NCI-H1105 (cell line): ENCODE data around the gene ZNF431.
"Not testable (repeated sequence)": the region's sequence is repeated elsewhere in the genome, so short reads cannot be mapped to it uniquely, and the experiment has no call there.

Experiments used
- DNase-seq: peaks from one replicate; lab custom pipeline; 2025; lab: John Stamatoyannopoulos, UW

The ZNF431 gene

DNA sequence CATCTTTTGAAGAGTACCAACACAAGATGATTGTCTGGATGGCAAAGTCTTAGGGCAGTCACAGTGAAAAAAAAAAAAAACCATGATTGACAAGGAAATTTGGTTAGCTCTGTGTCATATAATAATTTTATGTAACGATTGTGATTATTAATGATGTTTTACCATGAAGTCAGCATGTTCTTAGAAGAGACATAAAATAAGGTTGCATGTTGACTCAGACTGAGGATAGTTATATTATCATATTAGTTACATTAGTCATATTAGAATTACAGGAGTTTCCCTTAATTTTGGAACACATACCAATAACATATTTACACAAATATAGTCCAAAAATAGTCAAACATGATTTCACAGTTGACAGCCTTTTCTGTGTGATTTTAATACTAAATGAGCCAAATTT is 5.7 kb downstream of the ZNF431 start:
- no peak for DNase-seq

- DNase-seq: no peak
Measured at GRCh38 chr19:21148681-21149080, 6.8 kb downstream of the ZNF431 start.

DNA sequence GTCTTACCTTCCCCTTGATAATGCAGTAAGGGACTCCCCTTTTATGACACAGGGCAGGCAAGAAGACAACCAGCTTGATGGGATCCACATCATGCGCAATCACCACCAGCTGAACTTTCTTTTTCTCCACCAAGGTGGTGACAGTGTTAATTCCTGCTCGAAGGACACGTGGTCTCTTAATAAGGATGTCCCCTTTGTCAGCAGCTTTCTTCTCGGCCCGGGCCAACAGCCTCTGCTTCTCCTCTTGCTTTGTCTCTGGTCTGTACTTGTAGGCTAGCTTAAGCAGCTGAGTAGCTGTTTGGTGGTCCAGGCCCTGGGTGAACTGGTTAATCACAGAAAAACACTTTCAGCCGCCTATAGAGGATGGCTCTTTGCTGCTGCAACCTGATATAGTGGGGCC is 8.0 kb downstream of the ZNF431 start:
- DNase-seq: no peak

- no peak for DNase-seq
Measured at GRCh38 chr19:21151460-21151859, 9.6 kb downstream of the ZNF431 start.

GRCh38 chr19:21158523-21159135 is 16.8 kb downstream of the ZNF431 start:
- DNase-seq: no peak

DNA sequence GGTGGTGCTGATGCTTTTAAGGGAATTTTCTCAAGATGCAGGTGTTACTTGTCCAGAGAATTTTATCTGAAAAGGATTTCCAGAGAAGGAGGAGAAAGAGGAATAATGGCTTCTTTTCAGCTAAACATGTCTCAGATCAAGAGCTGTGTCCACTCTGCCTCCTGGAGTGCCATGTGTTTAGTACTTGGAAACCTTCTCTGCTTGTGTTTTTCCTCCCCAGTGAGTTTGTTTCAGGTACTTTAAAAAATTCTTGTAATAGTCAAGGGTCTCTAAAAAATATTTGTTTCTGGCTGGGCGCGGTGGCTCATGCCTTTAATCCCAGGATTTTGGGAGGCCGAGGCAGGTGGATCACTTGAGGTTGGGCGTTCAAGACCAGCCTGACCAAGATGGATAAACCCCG is 22.7 kb downstream of the ZNF431 start:
- no peak for DNase-seq

GRCh38 chr19:21166436-21166835 is 24.6 kb downstream of the ZNF431 start:
- DNase-seq: no peak

- DNase-seq: no peak
Measured at GRCh38 chr19:21197590-21198295, 55.9 kb downstream of the ZNF431 start.

DNA sequence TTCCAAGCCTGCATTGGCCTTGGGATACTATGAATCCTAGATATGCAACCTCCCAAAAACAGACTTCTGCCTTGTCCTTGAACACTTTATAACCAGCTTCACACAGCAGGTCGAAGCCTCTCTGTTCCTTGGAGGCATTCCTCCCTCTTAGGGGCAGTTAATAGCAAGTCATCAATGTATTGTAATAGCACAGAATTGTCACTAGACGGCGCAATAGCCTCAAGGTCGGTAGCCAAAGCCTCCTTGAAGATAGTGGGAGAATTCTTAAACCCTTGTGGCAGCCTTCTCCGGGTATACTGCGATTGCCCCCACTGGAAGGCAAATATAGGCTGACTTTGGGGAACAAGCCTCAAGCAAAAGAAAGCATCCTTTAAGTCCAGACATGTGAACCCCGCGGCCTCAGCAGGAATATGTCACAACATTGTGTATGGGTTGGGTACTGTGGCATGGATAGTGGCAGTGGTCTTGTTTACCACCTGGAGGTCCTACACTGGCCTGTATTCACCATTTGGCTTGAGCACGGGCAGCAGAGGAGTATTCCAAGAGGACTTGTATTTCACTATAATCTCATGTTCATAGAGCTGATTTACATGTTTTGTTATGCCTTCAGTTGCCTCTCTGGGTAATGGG is 61.1 kb downstream of the ZNF431 start:
- DNase-seq: no peak

DNA sequence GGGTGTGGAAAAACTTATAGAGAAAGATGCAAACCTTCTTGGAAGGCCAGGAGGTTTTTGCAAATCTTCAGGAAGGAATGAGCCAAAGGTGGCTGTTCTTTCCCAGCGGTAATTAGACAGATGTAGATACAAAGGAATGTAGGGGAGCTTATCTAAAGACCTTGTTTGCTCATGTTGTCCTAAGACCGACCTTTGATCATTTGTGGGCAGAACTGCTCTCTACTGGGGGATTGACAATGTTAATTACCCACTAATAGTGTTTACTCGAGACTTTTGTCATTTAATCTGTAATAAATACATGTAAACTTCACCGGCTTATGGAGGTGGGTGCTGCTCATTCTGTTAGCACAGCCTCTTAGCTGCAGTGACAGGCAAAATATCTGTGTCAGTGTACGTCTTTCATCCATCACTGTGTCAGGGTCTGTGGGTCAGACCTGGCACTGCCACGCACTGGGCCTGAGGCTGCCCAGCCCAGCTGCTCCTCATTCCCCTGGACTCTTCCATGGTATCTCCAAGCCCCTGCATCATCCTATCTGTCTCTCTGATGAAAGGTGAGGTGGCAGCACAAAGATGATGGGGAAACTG is 68.3 kb downstream of the ZNF431 start:
- DNase-seq: no peak

GRCh38 chr19:21221693-21222092 is 79.9 kb downstream of the ZNF431 start:
- DNase-seq: no peak

DNA sequence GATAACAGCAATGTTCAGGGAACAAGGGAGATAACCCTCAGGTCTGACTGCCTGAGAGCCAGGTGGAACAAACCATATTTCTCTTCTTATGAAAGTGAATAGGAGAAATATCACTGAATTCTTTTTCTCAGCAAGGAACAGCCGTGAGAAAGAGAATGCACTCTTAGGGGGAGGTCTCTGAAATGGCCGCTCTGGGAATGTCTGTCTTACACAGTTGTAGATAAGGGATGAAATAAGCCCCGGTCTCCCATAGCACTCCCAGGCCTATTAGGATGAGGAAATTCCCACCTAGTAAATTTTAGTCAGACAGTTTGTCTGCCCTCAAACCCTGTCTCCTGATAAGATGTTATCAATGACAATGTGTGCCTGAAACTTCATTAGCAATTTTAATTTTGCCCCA is 88.1 kb downstream of the ZNF431 start:
- not testable (repeated sequence) for DNase-seq

DNA sequence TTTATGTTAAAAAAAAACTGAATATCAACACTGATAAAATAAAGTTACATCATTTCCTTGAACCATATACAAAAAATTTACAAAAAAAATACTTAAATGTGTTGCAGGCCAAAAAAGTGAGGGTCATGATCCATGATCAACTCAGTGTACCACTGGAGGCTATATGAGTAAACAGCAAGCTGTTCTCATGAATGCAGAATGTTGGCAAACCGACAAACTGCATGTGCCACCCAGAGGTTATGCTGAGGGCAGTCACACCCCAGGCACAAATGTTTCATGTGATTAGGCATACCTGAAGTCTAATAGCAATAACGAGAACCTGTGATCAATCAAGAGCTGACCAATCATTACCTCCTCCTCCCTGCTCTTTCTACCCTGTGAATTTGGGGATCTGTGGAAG is 91.9 kb downstream of the ZNF431 start:
- no peak for DNase-seq

- not testable (repeated sequence) for DNase-seq
Measured at GRCh38 chr19:21236751-21237150, 94.9 kb downstream of the ZNF431 start.

GRCh38 chr19:21238670-21239069 is 96.8 kb downstream of the ZNF431 start:
- DNase-seq: no peak
